ENCODE measurements around the gene TMEM174.

TMEM174 gene

DNA sequence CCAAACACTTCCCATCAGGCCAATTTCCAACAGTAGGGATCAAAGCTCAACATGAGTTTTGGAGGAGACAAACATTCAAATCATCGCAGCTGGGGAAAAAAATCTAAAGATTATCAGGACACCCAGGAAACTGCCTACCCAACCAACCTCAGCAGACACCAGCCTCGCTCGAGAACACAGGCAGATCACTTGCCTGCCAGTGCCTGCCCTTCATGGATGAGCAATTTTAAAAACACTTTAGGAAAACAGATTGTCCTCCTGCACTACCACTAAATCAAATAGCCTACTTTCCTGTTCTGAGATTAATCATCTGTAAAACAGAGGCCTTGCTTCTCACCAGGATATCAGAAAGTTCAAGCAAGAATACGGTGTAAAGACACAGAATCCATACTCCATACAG, 14.7 kb upstream of the TMEM174 start:
- TF ChIP-seq, protein P1, sequence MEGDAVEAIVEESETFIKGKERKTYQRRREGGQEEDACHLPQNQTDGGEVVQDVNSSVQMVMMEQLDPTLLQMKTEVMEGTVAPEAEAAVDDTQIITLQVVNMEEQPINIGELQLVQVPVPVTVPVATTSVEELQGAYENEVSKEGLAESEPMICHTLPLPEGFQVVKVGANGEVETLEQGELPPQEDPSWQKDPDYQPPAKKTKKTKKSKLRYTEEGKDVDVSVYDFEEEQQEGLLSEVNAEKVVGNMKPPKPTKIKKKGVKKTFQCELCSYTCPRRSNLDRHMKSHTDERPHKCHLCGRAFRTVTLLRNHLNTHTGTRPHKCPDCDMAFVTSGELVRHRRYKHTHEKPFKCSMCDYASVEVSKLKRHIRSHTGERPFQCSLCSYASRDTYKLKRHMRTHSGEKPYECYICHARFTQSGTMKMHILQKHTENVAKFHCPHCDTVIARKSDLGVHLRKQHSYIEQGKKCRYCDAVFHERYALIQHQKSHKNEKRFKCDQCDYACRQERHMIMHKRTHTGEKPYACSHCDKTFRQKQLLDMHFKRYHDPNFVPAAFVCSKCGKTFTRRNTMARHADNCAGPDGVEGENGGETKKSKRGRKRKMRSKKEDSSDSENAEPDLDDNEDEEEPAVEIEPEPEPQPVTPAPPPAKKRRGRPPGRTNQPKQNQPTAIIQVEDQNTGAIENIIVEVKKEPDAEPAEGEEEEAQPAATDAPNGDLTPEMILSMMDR (IDR thresholded peaks at IDR 0.05; ENCODE audit: low read depth, low read length) = no peak
- H3K4me3 ChIP-seq (replicated peaks in 1 of 2; ENCODE audit: low read depth in 2 of 2, low read length in 2 of 2) = no peak overlapping the region
- no peak for DNase-seq (ENCODE audit: low read depth in 2 of 2)

DNA sequence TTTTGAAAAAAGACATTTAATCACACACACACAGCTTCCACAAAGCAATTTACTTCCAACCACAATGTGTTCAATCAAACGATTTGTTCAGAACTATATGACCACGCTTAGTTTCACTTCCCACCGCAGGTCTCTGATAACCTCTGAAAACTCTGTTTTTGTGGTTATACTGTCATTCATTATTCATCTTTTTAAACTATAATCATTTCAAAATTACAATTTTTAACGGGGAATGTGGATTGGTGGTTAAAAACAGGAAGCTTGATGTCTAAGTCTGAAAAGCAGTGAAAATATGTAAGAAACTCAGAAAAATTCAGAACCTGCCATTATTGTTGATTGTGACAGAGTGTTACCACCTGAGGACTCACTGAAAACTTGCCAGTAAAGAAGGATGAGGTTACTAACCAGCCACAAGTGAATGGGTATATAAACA, 12.7 kb upstream of the TMEM174 start:
- DNase-seq (ENCODE audit: low read depth in 2 of 2) = peak in 1 of 2 donors; percentile 13
- H3K4me3 ChIP-seq (replicated peaks in 1 of 2; ENCODE audit: low read depth in 2 of 2, low read length in 2 of 2) = no peak overlapping the region
- TF ChIP-seq, protein P1 (IDR thresholded peaks at IDR 0.05; ENCODE audit: low read depth, low read length) = no peak

DNA sequence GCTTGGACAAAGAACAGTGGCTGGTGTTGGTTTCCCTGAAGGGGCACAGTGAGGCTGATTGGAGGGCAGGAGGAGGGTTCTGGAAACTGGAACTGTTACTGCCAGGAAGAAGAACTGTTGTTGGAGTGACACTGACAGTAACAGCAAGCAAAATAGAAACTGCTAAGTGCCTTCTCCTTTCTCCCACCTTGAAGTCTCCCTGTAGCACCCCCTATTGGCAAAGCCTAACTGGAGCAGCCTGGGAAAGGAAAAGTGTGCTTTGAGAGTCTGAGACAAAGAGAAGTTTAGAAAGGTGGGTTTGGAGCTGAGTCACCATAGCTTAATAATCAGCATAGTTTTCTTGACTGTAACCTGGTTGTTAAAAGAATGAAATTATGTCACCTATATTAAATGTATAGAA, 2.5 kb upstream of the TMEM174 start:
- peak; percentile 59 to 67 for DNase-seq (ENCODE audit: low read depth in 2 of 2)
- TF ChIP-seq, protein P1 (IDR thresholded peaks at IDR 0.05; ENCODE audit: low read depth, low read length) = peak; percentile 89
- H3K4me3 ChIP-seq (replicated peaks in 1 of 2; ENCODE audit: low read depth in 2 of 2, low read length in 2 of 2) = no peak overlapping the region

DNA sequence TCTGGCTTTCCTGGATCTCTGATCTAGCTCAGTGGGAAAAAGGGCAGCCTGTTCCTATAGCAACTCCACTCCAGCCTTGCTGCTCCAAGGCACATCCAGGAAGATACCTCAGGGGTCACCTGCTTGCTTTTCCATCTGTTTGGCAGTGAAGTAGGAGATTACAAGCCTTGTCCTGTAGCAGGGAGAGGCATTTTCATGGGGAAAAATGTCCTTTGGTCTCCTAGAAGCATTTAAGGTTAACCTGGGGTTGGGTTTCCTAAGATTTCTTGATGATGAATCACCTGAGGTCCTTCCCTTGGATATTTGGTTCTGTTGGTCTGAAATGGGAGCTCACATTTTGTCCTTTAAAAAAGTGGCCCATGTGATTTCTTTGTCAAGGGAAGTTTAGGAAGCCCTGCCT, 1.5 kb upstream of the TMEM174 start:
- H3K4me3 ChIP-seq (replicated peaks in 1 of 2; ENCODE audit: low read depth in 2 of 2, low read length in 2 of 2) = no peak overlapping the region
- TF ChIP-seq, protein P1 (IDR thresholded peaks at IDR 0.05; ENCODE audit: low read depth, low read length) = no peak
- no peak for DNase-seq (ENCODE audit: low read depth in 2 of 2)

DNA sequence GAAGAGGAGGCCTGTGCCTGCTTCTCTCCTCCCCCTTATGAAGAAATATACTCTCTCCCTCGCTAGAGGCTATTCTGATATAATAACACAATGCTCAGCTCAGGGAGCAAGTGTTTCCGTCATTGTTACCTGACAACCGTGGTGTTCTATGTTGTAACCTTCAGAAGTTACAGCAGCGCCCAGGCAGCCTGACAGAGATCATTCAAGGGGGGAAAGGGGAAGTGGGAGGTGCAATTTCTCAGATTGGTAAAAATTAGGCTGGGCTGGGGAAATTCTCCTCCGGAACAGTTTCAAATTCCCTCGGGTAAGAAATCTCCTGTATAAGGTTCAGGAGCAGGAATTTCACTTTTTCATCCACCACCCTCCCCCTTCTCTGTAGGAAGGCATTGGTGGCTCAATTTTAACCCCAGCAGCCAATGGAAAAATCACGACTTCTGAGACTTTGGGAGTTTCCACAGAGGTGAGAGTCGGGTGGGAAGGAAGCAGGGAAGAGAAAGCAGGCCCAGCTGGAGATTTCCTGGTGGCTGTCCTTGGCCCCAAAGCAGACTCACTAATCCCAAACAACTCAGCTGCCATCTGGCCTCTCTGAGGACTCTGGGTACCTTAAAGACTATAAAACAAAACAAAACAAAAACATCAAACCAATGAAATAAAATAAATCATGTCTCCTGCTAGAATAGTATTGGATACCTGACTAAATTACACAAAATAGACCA, 1.3 kb downstream of the TMEM174 start:
- no peak for DNase-seq (ENCODE audit: low read depth in 2 of 2)
- no peak overlapping the region for H3K4me3 ChIP-seq (replicated peaks in 1 of 2; ENCODE audit: low read depth in 2 of 2, low read length in 2 of 2)
- TF ChIP-seq, protein P1 (IDR thresholded peaks at IDR 0.05; ENCODE audit: low read depth, low read length) = no peak

DNA sequence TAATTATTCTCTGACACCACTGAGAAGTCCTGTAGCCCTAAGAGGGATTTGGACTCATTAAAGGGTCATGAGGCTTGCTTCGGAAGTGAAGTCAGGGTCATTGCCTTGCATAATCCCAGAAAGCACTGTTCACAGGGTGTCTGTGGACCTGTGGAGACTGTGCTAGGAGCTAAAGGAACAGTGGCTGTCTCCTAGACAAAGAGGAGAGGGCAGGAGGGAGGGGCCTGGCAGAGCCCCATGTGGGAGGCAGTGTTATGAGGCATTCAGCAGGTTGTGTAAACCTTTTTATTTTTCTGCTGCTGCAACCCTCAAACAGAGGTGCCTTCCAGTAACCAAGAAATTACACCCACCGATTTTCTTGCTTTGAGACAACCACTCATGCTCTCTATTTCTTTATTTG, 3.3 kb downstream of the TMEM174 start:
- TF ChIP-seq, protein P1 (IDR thresholded peaks at IDR 0.05; ENCODE audit: low read depth, low read length) = no peak

DNA sequence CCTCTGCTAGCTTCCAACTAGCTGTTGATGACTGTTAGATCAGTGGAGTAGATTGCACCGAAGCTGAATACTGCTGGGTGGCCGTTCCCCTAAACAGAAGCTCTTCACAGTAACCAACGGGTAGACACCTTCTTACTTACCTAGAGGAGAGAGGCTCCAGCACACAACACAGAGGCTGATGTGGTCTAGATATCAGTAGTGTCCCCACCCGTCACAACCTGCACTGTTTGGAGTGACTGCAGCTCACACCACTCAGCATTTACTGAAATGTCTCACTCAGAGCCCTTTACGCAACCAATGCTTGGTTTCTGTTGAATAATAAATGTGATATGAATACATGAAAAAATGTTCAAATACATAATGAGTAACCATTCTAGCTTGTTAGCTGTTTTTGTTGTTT, 5.3 kb downstream of the TMEM174 start:
- no peak for DNase-seq (ENCODE audit: low read depth in 2 of 2)
- H3K4me3 ChIP-seq (replicated peaks in 1 of 2; ENCODE audit: low read depth in 2 of 2, low read length in 2 of 2) = no peak overlapping the region
- TF ChIP-seq, protein P1 (IDR thresholded peaks at IDR 0.05; ENCODE audit: low read depth, low read length) = no peak

More for the DNA sequence above, 3.3 kb downstream of the TMEM174 start:
- no peak for DNase-seq (ENCODE audit: low read depth in 2 of 2)
- no peak overlapping the region for H3K4me3 ChIP-seq (replicated peaks in 1 of 2; ENCODE audit: low read depth in 2 of 2, low read length in 2 of 2)

All from cardiac fibroblast (primary cell).